Inferior parietal cortex (tissue), 1 donor: ENCODE results near the gene RAB27B.
"Not testable (repeated sequence)": the region's sequence is repeated elsewhere in the genome, so short reads cannot be mapped to it uniquely, and the experiment has no call there.

Experiments used
- DNase-seq: peaks from one replicate; pipeline ENCODE4 v3.0.0-alpha.2; 2016; ENCODE audit errors: extremely low spot score

Gene RAB27B, protein sequence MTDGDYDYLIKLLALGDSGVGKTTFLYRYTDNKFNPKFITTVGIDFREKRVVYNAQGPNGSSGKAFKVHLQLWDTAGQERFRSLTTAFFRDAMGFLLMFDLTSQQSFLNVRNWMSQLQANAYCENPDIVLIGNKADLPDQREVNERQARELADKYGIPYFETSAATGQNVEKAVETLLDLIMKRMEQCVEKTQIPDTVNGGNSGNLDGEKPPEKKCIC

DNA sequence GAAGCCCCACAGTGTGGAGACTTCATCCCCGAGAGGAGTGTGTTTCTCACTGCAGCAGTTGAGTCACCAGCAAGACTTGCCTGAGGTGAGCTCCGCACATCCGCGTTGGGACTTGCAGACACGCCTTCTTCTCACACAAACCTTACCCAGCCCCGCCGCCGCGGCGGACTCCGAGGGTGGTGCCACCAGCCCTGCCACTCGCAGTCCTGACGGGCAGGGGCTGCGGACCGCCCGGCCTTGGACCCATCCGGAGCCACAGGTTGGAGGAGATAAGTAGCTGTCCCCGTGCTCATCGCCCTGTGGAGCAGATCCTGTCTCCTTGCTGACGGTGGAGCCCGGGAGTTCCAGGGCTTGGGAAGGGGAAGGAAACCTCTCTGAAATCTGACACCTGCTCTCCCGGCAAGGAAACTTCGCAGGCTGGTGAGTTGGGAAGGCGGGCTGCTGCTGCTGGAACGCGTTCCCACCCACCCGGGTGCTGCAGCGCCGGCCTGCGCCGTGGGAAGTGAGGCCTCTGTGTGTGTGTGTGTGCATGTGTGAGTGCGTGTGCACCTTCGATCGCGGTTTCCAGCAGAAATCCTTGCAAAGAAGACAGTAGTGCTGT, at the start of gene RAB27B:
RAB27B (plus strand) TSS at position 197 of the 601 bp plus-strand sequence. CDS start 49,109 bp downstream, outside the sequence.
- DNase-seq = no peak

DNA sequence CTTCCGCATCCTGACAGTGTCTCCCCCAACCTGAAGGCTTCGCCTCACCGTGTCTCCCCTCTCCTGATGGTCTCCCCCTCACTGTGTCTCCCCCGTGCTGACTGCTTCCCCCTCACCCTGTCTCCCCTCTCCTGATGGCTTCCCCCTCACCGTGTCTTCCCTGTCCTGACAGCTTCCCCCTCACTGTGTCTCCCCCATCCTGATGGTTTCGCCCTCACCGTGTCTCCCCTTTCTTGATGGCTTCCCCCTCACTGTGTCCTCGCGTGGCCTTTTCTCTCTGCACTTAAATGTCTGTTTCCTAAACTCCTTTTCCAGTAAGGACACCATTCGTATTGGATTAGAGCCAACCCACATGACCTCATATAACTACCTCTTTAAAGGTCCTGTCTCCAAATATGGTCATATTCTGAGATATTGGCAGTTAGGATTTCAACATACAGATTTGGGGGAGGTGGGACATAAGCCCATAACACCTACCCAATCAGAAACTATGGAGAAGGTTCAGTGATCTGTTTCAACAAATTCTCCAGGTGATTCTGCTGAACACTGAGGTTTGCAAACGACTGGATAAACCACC, 47.9 kb upstream of the RAB27B start:
- DNase-seq = no peak

- DNase-seq = no peak
Observed at GRCh38 chr18:54780970-54781369, 47.3 kb upstream of the RAB27B start.

DNA sequence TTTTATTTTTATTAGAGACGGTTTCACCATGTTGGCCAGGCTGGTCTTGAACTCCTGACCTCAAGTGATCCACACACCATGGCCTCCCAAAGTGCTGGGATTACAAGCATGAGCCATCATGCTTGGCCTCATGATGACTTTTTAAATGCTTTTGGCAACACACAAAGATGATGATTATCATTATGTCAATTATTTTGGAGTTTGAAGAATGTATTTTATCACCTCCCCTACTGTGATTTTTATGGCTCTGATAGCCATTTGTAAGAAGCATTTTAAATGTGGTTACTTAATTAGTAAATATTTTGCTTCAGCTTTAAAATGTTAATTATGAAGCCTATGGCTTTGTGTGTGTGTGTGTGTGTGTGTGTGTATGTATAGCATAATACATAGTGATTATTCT, 45.1 kb upstream of the RAB27B start:
- DNase-seq = no peak

- DNase-seq = no peak
Observed at GRCh38 chr18:54786206-54786605, 42.1 kb upstream of the RAB27B start.

DNA sequence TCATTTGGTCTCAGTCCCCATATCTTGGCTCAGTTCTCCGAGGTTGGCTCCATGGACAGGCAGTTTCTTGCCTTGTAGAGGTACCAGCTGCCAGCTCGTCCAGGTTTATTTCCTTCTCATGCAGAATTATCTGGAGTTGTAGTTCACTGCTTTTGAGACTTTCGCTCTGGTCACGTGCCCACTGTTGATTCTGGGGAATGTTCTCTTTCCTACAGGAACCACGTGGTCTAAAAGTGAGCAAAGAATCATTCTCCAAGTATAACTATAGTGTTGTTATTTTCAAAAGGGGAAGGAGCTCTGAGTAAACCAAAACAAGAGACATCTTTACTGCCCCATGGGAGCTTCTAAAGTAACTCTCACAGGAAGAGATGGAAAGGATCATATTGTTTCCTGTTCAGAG, 41.2 kb upstream of the RAB27B start:
- no peak for DNase-seq

- DNase-seq = no peak
Observed at GRCh38 chr18:54787616-54788015, 40.7 kb upstream of the RAB27B start.

DNA sequence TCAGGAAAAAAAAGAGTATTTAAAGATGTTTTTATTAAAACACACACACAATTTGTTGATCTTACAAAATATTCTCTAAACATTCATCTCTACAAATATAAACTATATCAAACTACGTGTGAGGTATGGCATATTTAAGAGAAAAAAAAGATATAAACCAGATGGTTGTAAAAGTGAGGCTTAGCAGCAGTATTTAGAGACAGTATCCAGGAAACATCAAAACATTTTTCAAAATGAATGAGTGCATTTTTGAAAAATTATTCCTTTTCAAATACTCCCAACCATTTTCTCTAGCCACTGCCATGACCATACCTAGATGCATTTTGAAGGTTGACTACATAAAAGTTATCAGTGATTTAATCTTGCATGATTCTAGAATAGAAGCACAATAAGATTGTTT, 38.2 kb upstream of the RAB27B start:
- no peak for DNase-seq

GRCh38 chr18:54791657-54792056, 36.6 kb upstream of the RAB27B start:
- DNase-seq = no peak

DNA sequence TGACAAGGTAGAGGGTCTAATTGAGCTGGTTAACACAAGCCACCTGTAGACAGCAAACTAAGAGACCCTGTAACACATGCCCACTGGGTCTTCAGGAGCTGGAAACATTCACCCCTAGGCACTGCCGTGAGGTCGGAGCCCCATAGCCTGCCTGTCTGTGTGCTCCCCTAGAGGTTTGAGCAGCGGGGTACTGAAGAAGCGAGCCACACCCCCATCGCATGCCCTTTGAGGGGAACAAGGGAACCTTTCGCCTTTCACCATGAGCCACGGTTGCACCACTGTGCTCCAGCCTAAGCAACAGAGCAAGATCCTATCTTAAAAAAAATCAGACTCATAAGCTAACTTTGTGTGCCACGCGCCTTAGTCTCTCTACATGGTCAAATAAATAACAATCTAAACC, 36.2 kb upstream of the RAB27B start:
- no peak for DNase-seq

- no peak for DNase-seq
Observed at GRCh38 chr18:54794823-54795222, 33.5 kb upstream of the RAB27B start.

DNA sequence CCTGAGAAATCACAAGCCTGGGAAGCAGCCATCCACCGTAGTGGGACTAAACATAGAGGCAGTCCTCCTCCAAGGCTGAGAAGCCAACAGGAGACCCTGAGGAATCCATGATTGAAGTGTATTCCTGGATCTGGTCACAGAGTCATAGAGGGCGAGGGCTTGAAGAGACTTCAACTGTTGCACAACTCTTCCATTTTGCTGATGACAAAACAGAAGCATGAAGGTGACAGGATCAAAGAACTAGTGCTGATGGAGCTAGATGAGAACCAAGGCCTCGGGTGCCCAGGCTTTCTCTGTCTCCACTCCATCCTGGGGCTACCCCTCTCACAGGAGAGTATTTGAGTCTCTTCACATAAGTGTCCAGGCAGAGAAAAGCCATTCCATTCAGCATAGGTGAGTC, 30.1 kb upstream of the RAB27B start:
- no peak for DNase-seq

- no peak for DNase-seq
Observed at GRCh38 chr18:54801374-54801773, 26.9 kb upstream of the RAB27B start.

GRCh38 chr18:54802178-54802577, 26.1 kb upstream of the RAB27B start:
- DNase-seq = no peak

- DNase-seq = no peak
Observed at GRCh38 chr18:54802686-54803395, 25.4 kb upstream of the RAB27B start.

DNA sequence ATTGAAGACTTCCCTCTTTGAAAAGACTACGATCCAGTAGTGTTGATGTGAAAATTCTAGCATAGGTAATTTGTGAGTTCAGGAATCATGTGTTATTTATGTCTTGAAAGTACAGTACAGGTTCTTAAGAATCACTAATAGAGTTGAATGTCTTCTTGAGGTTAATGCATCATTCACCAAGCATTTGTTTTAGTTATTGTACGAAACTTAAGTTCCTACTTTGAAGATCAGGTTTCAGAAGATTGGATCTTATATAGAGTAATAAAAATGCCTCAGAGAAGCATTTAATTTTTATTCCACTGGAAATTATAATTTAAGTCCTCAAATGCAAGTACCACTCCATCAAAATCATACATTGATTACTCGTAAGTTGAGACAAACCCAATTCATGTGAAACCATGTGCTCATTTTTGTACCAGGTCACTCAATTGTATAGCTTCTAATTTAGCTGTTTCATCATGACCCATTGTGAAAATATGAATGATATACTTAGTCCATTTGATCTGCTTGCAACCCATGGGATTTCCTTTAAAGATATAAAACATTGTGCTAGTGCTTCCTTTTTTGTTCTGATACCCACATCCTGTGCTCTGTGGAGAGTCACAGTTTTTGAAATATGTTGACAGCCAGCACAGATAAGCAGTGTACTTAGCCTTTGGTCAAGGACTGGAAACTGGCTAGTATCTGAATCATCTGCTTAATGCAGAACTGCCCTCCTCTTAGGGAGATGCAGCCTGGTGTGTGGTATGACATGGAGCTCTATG, 22.5 kb upstream of the RAB27B start:
- DNase-seq = no peak

DNA sequence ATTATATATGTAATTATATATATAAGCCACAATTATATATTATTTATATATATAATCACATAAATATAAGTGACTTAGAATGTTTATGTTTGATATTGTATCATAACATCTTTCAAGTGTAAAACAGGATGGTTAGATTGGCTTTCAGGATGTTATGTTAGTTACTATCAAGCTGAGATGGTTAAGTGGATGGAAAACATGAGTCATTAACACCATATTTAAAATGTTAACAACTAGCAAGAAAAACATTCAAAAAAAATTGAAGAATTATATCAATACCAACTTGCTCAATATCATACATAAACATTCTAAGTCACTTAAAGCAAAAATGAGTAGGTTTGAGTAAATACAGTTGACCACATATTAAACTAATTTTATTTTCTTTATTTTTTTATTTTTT, 21.8 kb upstream of the RAB27B start:
- DNase-seq = no peak

- DNase-seq = no peak
Observed at GRCh38 chr18:54807303-54807702, 21.0 kb upstream of the RAB27B start.

GRCh38 chr18:54810662-54811061, 17.6 kb upstream of the RAB27B start:
- DNase-seq = not testable (repeated sequence)

DNA sequence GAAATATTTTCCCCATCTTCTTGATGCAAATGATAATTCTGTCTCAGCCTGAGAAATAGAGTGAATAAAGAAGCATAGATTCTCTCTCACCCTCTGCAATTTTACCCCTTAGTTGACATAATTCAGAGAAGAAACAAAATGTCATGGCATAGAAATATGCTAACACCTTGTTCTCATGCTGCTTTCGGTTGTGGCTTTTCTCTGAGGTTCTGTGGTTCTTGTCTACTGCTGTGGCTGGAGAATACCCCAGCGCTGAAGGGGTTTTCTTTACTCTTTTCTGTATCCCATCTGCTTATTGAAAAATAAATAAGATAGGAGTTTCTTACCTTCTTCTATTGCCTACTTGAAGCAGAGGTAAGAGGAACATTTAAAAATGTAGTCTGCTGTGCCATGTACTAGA, 15.4 kb upstream of the RAB27B start:
- DNase-seq = no peak

DNA sequence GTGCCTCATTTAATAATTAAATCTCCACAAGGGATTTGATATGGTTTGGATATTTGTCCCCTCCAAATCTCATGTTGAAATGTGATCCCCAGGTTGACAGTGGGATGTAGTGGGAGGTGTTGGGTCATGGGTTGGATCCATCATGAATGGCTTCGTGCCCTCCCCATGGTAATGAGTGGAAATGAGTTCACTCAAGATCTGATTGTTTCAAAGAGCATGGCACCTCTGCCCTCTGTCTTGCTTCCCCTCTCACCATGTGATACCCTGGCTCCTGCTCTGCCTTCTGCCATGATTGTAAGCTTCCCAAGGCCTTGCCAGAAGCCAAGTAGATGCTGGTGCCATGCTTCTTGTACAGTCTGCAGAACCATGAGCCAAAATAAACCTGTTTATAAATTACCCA, 15.0 kb upstream of the RAB27B start:
- no peak for DNase-seq

- no peak for DNase-seq
Observed at GRCh38 chr18:54813977-54814565, 14.2 kb upstream of the RAB27B start.
